Endothelial cell (in vitro differentiated cells): Measurements from ENCODE around the gene NFATC3. TPM values are rescaled to one million over a fixed set of nuclear protein-coding genes. Genes with fewer than 3 reads are reported as not detected.

ENCODE experiments used
- DNase-seq: peaks from one replicate; pipeline ENCODE4 v3.0.0; 2021; ENCODE audit warnings: low spot score
- H3K27ac Mint-ChIP-seq: one replicate; pipeline ENCODE4 v1.8.0; 2021; ENCODE audit warnings: mixed read lengths, inconsistent platforms; ENCODE audit not compliant: unreplicated experiment
- H3K27me3 Mint-ChIP-seq: one replicate; pipeline ENCODE4 v1.8.0; 2021; ENCODE audit warnings: mild to moderate bottlenecking, moderate library complexity, mixed read lengths, inconsistent platforms; ENCODE audit not compliant: unreplicated experiment
- H3K36me3 Mint-ChIP-seq: one replicate; pipeline ENCODE4 v1.8.0; 2021; ENCODE audit warnings: mild to moderate bottlenecking, low read depth, mixed read lengths, inconsistent platforms; ENCODE audit not compliant: unreplicated experiment
- H3K4me1 Mint-ChIP-seq: one replicate; pipeline ENCODE4 v1.8.0; 2021; ENCODE audit warnings: mild to moderate bottlenecking, mixed read lengths, inconsistent platforms; ENCODE audit not compliant: unreplicated experiment
- H3K4me3 Mint-ChIP-seq: one replicate; pipeline ENCODE4 v1.8.0; 2021; ENCODE audit warnings: mild to moderate bottlenecking, mixed read lengths, inconsistent platforms; ENCODE audit not compliant: unreplicated experiment
- H3K9me3 Mint-ChIP-seq: one replicate; pipeline ENCODE4 v1.8.0; 2021; ENCODE audit warnings: mixed read lengths, inconsistent platforms; ENCODE audit not compliant: unreplicated experiment
- CTCF ChIP-seq: fragments of 200-600 bp; sonication (generic); IDR thresholded peaks from one replicate; pipeline ENCODE4 v1.5.0; 2021; ENCODE audit warnings: antibody characterized with exemption; ENCODE audit not compliant: unreplicated experiment
- total RNA-seq: library from RNA; stranded (reverse); fragmentation: NEBNext Ultra II Directional; extraction: Animal tissue kit (Norgen Biotek cat#: 25700); gene quantifications from one replicate; pipeline ENCODE4 v1.2.1, GENCODE V29; 2021; ENCODE audit not compliant: unreplicated experiment

The NFATC3 gene
- total RNA-seq, 1 donor from 2014 or later = 38.4 TPM

- DNase-seq = no peak
Observed at GRCh38 chr16:68072038-68072695, 13.0 kb upstream of the NFATC3 start.

GRCh38 chr16:68073902-68074760 is 11.0 kb upstream of the NFATC3 start:
- DNase-seq = no peak
- no peaks in the 10 kb centered on the region for H3K9me3 Mint-ChIP-seq
- H3K27me3 Mint-ChIP-seq = peaks cover 3% of the 10 kb centered on the region
- peaks cover 26% of the 10 kb centered on the region for H3K36me3 Mint-ChIP-seq
- H3K27ac Mint-ChIP-seq = no peak overlapping the region
- TF ChIP-seq CTCF = no peak
- peak overlapping the region; percentile 84 for H3K4me3 Mint-ChIP-seq
- H3K4me1 Mint-ChIP-seq = peaks cover 4% of the 10 kb centered on the region

More at GRCh38 chr16:68072038-68072695, 13.0 kb upstream of the NFATC3 start:
- peaks cover 27% of the 10 kb centered on the region for H3K36me3 Mint-ChIP-seq
- no peaks in the 10 kb centered on the region for H3K9me3 Mint-ChIP-seq
- no peak overlapping the region for H3K27ac Mint-ChIP-seq
- H3K4me3 Mint-ChIP-seq = no peak overlapping the region
- TF ChIP-seq CTCF = no peak
- peaks cover 4% of the 10 kb centered on the region for H3K4me1 Mint-ChIP-seq
- H3K27me3 Mint-ChIP-seq = peaks cover 6% of the 10 kb centered on the region

GRCh38 chr16:68074850-68075555 is 10.2 kb upstream of the NFATC3 start:
- Mint-ChIP-seq H3K9me3 (no peaks in the 10 kb centered on the region), H3K4me3 (peak overlapping the region; percentile 84), H3K27me3 (peaks cover 2% of the 10 kb centered on the region), H3K36me3 (peaks cover 26% of the 10 kb centered on the region), H3K4me1 (peaks cover 10% of the 10 kb centered on the region), H3K27ac (no peak overlapping the region)
- no peak for TF ChIP-seq CTCF
- DNase-seq = no peak

GRCh38 chr16:68075980-68076379 is 9.2 kb upstream of the NFATC3 start:
- H3K4me1 Mint-ChIP-seq = peaks cover 12% of the 10 kb centered on the region
- no peak overlapping the region for H3K4me3 Mint-ChIP-seq
- H3K36me3 Mint-ChIP-seq = peaks cover 22% of the 10 kb centered on the region
- no peak for DNase-seq
- TF ChIP-seq CTCF = no peak
- H3K9me3 Mint-ChIP-seq = no peaks in the 10 kb centered on the region
- no peak overlapping the region for H3K27ac Mint-ChIP-seq
- H3K27me3 Mint-ChIP-seq = peaks cover 2% of the 10 kb centered on the region
